ENCODE data around the gene ABHD11.
"Not testable (repeated sequence)": the region's sequence is repeated elsewhere in the genome, so short reads cannot be mapped to it uniquely, and the experiment has no call there.

Gene ABHD11

GRCh38 chr7:73718905-73719805 is 19.4 kb downstream of the ABHD11 start, which contains the start of gene STX1A:
TSS of gene STX1A (minus strand) at chr7:73719669. CDS start at chr7:73719631, 38 bp downstream.
- DNase-seq: peak in 1 of 2 experiments; percentile 83

DNA sequence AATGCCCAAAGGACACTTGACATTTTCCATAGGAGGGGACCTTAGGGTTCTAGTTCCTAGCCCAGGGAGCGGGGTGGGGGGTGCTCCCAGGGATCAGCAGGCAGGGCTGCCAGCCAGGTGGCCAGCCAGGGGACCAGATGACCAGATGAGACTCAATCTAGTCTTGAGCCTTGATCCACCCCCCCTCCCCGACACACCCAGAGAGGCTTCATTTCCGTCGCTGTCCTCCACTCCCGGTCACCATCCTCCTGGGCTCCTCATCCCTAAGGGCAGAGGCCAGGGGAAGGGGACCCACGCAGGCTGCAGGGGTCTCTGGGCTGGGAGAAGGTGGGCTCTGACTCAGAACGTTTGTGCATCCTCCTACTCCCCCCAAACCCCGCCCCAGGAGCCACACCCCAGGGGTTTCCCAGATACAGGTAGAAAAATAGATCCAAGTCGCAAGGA is 20.1 kb downstream of the ABHD11 start:
- no peak for DNase-seq

GRCh38 chr7:73717991-73718405 is 20.6 kb downstream of the ABHD11 start:
- no peak for DNase-seq

GRCh38 chr7:73717025-73717807 is 21.4 kb downstream of the ABHD11 start:
- DNase-seq: no peak

DNA sequence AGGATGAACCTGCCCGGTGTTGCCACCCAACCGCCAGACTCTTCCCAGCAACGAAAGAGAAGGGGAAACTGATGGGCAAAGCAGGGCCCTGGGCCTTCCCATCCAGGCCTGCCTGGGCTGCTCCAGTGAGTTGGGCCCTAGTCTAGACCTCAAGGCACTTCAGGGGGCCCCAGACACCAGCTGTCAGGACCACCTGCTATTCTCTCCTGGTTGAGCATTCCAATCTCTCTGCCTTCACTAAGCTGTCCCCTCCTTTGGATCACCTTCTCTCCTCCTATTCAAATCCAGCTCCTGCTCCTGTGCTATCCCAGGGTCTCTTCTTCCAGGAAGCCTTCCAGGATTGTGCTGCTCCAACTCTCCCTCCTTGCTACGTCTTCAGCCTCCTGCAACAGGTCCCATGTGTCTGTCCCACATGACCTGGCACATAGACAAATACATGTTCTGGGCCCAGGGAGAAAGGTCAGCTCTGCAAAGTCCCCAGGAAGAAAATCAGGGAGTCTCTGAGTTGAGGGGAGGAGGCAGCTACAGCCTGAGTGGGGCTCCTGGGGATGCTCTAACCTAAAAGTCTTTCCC is 22.2 kb downstream of the ABHD11 start:
- no peak for DNase-seq

GRCh38 chr7:73715648-73716317 is 22.8 kb downstream of the ABHD11 start:
- peak in 1 of 2 experiments; percentile 62 for DNase-seq

- not testable (repeated sequence) for DNase-seq
These were observed 25.3 kb downstream of the ABHD11 start for GRCh38 chr7:73713319-73713718.

DNA sequence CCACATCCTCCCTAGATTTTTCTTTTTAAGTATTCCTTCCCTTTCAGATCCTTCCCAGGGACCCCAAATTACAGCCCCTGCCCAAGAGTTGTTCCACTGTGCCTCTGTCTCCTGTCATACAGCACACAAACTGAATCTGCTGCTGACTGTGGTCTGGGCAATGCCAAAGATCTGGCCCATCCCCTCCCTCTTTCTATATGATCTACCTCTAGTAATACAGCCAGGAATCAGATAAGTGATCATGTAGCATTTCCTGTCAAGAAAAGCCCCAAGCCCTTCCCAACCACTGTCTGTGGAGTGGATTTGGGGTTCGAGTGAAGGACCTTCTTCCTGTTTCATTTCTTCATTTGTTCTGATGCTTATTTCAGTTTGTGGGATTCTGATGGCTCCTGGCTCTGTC is 25.8 kb downstream of the ABHD11 start:
- DNase-seq: no peak

DNA sequence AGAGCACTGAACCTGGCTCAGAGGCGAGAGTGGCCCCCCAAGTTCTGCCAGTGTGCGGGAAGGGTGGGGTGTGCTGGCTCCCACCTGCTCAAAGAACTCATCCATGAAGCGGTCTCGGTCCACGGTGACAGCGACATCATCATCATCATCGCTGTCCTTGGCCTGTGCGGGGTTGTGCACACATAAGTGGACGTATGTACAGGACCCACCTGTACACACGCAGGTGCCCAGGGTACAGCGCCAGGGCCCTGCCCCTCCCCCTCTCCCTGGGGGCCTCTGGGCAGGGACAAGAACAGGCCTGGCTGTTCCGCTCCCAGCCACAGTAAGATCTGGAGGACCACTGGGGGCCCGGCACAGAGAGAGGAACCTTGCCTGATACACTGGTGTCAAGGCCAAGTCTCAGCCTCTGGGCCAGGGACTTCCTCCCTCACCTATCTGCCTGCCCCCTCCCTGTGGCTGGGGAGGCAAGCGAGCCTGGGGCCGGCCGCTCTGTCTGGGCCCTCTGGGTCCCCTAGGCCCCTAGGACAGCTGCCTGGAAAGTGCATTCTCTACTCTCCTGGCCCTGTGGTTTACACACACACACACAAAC is 29.5 kb downstream of the ABHD11 start:
- no peak for DNase-seq

DNA sequence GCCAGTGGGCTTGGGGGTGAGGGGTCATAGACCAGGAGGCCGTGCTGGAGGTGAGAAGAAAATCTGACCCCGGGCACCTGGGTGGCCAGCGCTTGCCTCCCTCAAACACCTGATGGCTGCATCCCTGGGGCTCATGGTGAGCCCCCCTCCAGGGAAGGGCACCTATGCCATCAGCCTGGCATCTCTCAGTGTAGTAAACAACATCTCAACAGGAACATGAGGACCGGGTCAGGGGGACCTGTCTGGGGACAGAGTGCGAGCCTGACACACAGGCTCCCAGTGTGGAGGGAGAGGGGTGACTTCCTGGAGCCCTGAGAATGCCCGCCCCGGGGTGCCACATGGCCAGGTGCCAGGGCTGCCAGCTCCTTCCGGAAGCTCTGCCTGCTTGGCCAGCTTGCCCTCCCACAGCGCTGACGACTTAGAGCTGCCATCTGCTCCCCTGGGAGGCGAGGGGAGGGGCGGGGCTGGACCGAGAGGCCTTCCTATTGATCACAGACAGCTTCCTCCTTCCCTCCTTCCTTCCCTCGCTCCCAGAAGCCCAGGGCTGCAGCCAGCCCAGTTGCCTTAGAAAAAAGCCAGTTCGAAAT is 31.5 kb downstream of the ABHD11 start:
- DNase-seq: peak in 1 of 2 experiments; percentile 22

DNA sequence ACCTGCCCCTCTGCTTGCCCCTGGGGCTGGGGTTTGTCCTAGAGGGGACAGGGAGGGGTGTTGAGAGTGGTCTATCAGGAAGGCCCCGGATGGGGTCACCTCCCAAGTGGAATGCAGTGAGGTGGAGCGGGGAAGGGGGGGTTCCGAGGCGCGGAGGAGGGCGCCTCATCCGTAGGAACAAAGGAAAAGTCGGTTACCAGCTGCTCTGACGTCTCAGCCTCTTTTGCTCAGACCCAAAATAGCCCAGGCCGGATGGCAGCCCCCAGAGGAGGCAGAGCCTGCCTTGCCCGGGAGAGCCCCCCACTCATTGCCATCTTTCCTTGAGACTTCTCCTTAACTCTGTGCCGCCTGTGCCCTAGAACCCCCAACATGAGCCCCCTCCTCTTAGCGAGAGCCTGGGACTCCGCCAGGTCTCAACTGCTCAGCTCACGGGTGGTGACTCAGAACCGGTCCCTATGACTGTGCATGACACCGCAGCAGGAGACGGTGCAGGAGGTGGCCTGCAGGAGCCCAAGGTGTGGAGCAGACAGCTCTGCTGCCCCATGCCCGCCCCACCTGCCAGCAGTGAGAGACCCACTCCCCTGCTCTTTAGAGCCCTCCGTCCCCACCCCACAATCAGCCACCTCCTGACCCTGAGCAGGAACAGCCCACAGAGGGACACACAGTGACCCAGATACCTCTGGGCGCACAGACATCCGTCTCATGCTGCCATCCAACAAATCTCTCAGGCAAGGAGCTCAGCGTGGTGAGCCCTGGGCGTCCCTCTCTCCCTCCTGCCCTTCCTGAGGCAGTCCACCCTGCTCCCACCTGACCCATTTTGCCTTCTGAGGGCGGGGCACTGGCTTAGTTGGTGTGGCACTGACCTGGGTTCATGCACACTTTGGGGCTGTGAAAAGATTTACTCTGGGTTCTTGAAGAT is 32.2 kb downstream of the ABHD11 start:
- no peak for DNase-seq

- DNase-seq: no peak
These were observed 33.1 kb downstream of the ABHD11 start for GRCh38 chr7:73705551-73705920.

DNA sequence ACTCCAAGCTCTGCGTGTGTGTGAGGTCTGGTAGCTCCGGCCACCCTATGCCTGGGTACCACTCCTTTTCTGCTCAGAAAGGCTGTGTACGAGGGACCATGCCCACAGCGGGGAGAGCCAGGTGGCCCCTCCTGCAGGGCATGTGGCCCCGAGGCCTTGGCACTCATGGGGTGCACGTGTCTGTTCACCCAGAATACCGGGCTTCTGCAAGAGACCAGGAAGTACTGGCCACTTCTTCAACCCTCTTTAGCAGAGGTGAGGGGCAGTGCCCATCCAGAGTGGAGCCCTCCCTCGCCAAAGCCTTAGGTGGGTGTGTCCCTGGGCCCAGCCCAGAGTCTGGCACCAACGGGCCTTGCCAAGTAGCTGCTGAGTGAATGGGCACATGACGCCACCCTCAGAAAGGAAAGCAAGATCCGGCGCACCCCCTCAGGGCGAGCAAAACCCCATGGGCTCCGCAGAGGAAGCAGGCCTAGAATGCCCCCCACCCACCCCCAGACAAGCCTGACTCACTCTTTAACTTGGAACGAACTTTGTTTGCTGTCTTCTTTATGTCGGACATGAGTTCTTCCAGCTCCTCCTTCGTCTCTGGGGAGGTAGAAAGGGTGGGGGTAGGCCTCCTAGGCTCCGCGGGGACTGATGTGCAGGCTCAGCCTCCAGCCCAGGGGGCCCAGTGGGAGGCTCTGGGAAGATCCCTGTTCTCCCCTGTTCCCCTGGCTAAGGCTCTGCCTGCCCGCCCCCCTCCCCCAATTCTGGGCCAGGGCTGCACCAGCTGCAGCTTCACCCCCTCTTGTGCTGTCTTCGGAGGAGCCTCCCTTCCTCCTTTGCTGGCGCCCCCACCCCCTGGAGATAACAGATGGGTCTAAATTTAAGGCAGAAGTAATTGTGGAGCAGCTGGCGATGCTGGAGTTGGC is 33.7 kb downstream of the ABHD11 start:
- DNase-seq: no peak

DNA sequence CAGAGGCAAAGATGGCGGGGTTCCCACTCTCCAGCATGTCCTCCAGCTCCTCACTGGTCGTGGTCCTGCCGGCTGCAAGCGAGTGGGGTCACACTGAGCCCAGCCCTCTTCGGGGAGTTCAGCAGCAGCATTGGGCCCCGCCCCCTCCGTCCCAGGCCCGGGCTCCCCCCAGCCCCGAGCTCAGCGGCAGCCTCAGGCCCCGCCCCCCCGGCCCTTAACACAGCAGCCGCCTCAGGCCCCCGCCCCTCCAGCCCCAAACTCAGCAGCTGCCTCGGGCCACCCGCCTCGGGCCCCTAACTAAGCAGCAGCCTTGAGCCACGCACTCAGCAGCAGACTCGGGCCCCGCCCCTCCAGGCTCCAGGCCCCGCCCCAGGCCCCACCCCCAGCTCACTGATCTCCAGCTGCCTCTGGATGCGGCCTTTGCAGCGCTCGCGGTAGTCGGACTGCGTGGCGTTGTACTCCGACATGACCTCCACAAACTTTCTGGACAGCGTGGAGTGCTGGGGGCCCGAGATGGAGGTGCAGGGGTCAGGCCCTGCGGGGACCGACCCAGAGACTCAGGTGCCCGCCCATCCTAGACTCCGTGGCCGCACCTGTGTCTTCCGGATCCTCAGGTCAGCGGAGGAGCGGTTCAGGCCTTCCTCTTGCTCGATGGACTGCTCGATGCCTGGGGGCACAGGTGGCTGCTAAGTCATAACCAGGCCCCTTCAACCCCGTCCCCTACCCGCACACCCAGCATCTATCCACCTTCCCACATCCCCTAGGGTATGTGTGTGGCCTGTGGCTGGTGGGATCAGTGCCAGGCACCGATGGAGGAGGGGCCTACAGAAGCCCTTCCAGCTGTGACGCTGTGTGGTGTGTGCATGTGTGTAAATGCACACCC is 34.6 kb downstream of the ABHD11 start:
- DNase-seq: peak in 1 of 2 experiments; percentile 64

- DNase-seq: no peak
These were observed 35.4 kb downstream of the ABHD11 start for GRCh38 chr7:73703225-73703624.

- no peak for DNase-seq
These were observed 35.9 kb downstream of the ABHD11 start for GRCh38 chr7:73702665-73703064.

GRCh38 chr7:73702226-73702625 is 36.4 kb downstream of the ABHD11 start:
- no peak for DNase-seq

DNA sequence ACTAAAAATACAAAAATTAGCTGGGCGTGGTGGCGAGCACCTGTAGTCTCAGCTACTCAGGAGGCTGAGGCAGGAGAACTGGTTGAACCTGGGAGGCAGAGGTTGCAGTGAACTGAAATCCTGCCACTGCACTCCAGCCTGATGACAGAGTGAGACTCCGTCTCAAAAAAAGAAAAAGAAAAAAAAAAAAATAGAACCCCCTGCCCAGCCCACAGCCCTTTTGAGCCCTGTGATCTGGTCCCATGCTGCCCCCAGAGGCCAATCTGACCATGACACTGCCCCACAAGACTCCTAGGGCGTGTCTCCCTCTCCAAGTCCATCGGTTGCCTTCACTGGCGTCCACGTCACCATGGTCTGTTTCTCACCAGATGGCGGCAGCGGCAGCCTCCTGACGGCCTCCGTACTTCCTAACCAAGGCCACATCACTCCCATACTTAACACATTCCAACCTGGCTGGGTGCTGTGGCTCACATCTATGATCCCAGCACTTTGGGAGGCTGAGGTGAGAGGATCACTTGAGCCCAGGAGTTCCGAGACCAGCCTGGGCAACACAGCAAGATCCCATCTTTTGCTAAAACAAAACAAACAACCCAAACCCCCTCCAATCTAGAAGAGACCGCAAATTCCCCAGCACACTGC is 37.1 kb downstream of the ABHD11 start:
- peak in 1 of 2 experiments; percentile 53 for DNase-seq

Data from NCI-H526 (cell line).